DND-41 (cell line): Measurements from ENCODE around the gene BEND3.
A peak's percentile ranks its signal among the peaks of the same experiment; 100 is the strongest.

Experiments used
- EZH2 ChIP-seq: IDR thresholded peaks from 3 replicates; pipeline ENCODE4 v1.6.1; 2012; ENCODE audit warnings: borderline replicate concordance, low read depth, mild to moderate bottlenecking, moderate library complexity, low read length, inconsistent platforms; ENCODE audit not compliant: severe bottlenecking
- TF ChIP-seq, protein P1 (sequence below): IDR thresholded peaks from 2 replicates; pipeline ENCODE4 v1.5.1; 2012; ENCODE audit warnings: borderline replicate concordance, low read length, moderate library complexity, mild to moderate bottlenecking; ENCODE audit not compliant: poor library complexity, severe bottlenecking; ENCODE audit errors: extremely low read depth

- TF ChIP-seq, protein P1, sequence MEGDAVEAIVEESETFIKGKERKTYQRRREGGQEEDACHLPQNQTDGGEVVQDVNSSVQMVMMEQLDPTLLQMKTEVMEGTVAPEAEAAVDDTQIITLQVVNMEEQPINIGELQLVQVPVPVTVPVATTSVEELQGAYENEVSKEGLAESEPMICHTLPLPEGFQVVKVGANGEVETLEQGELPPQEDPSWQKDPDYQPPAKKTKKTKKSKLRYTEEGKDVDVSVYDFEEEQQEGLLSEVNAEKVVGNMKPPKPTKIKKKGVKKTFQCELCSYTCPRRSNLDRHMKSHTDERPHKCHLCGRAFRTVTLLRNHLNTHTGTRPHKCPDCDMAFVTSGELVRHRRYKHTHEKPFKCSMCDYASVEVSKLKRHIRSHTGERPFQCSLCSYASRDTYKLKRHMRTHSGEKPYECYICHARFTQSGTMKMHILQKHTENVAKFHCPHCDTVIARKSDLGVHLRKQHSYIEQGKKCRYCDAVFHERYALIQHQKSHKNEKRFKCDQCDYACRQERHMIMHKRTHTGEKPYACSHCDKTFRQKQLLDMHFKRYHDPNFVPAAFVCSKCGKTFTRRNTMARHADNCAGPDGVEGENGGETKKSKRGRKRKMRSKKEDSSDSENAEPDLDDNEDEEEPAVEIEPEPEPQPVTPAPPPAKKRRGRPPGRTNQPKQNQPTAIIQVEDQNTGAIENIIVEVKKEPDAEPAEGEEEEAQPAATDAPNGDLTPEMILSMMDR: peak; percentile 11
- no peak for TF ChIP-seq EZH2
Measured at GRCh38 chr6:107075951-107076381, 39.3 kb downstream of the BEND3 start.
